Prostate gland (tissue), 2 donors: ENCODE measurements around the gene SIPA1L3. TPM values are rescaled to one million over a fixed set of nuclear protein-coding genes. Genes with fewer than 3 reads are reported as not detected.
A peak's percentile ranks its signal among the peaks of the same experiment; 100 is the strongest.

ENCODE experiments used
- DNase-seq: peaks from one replicate; pipeline ENCODE4 v3.0.0-alpha.2; 2019; ENCODE audit warnings: low spot score
- H3K27ac ChIP-seq, 2 donors: fragments of 200-600 bp; sonication (generic); 2 replicates each; pipeline ENCODE4 v1.5.1; 2017 to 2019
- H3K27me3 ChIP-seq: fragments of 200-600 bp; sonication (generic); replicated peaks from 2 replicates; pipeline ENCODE4 v1.5.1; 2019; ENCODE audit not compliant: insufficient read depth
- H3K36me3 ChIP-seq, 2 donors: fragments of 200-600 bp; sonication (generic); 1 replicate in 1 of 2; 2 replicates in 1 of 2; pipeline versions ENCODE4 v1.5.1 to v1.8.1; 2017 to 2019
- H3K4me1 ChIP-seq: fragments of 200-600 bp; sonication (generic); replicated peaks from 2 replicates; pipeline ENCODE4 v1.5.1; 2019
- H3K4me3 ChIP-seq, 2 donors: fragments of 200-600 bp; sonication (generic); 2 replicates each; pipeline ENCODE4 v1.5.1; 2017 to 2019
- H3K9me3 ChIP-seq: fragments of 200-600 bp; sonication (generic); 2 replicates; pipeline ENCODE4 v1.5.1; 2017
- POLR2A ChIP-seq: fragments of 450-650 bp; IDR thresholded peaks from one replicate; pipeline ENCODE4 v1.6.1; 2016; ENCODE audit warnings: antibody characterized with exemption, mild to moderate bottlenecking
- POLR2AphosphoS5 ChIP-seq: sonication (generic); formaldehyde crosslinking; IDR thresholded peaks from one replicate; pipeline ENCODE4 v1.6.1; 2017; ENCODE audit warnings: antibody characterized with exemption
- WGBS: methylation state at CpG from one replicate; pipeline ENCODE4 v1.1.5; 2018; 5-methylcytosine and 5-hydroxymethylcytosine counted together
- intact Hi-C: fragments of 100-400 bp; cut with DNase I; formaldehyde crosslinking; loops from one replicate; pipeline ENCODE4 v1.14.2; 2022
- total RNA-seq, 2 donors: library from RNA; depleted of rRNA; stranded (reverse); fragments of >200 nt; gene quantifications; one replicate each; pipeline ENCODE4 v1.1.0, GENCODE V29; 2016
- TF ChIP-seq, protein P1 (sequence below), 4 experiments: fragments of 200-600 bp in 2 of 4; fragments of 450-650 bp in 2 of 4; sonication (generic) in 2 of 4; IDR thresholded peaks; 1 replicate in 3 of 4; 2 replicates in 1 of 4; pipeline ENCODE4 v1.5.1; 2016 to 2019; ENCODE audit warnings: antibody characterized with exemption in 4 of 4, mild to moderate bottlenecking in 2 of 4, moderate library complexity in 2 of 4

SIPA1L3 gene
- total RNA-seq, 2 donors from 2014 or later, result 48.8 to 63.5 TPM

DNA sequence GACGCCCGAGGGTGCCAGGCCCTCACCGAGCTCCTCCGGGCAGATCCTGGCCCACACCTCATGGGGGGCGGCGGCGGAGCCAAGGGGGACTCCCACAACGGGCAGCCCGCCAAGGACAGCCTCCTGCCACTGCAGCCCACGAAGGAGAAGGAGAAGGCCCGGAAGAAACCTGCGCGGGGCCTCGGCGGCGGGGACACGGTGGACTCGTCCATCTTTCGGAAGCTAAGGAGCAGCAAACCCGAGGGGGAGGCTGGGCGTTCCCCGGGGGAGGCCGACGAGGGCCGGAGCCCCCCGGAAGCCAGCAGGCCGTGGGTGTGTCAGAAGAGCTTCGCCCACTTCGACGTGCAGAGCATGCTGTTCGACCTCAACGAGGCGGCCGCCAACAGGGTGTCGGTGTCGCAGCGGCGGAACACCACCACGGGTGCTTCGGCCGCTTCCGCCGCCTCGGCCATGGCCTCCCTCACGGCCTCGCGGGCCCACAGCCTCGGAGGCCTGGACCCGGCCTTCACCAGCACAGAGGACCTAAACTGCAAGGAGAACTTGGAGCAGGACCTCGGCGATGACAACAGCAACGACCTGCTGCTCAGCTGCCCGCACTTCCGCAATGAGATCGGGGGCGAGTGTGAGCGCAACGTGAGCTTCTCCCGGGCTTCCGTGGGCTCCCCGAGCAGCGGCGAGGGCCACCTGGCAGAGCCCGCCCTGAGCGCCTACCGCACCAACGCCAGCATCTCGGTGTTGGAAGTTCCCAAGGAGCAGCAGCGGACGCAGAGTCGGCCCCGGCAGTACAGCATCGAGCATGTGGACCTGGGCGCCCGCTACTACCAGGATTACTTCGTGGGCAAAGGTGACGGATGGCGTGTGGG lies 175.5 kb downstream of the SIPA1L3 start:
- Histone ChIP-seq H3K27me3 (no peaks in the 10 kb centered on the region), H3K4me3 (no peak overlapping the region), H3K9me3 (no peaks in the 10 kb centered on the region), H3K27ac (peak overlapping the region in 1 of 2 donors; percentile 31), H3K36me3 (peaks cover 0 to 10% of the 10 kb centered on the region in 2 donors), H3K4me1 (peaks cover 7% of the 10 kb centered on the region)
- intact Hi-C loops, result no loop called here
- TF ChIP-seq, protein P1, sequence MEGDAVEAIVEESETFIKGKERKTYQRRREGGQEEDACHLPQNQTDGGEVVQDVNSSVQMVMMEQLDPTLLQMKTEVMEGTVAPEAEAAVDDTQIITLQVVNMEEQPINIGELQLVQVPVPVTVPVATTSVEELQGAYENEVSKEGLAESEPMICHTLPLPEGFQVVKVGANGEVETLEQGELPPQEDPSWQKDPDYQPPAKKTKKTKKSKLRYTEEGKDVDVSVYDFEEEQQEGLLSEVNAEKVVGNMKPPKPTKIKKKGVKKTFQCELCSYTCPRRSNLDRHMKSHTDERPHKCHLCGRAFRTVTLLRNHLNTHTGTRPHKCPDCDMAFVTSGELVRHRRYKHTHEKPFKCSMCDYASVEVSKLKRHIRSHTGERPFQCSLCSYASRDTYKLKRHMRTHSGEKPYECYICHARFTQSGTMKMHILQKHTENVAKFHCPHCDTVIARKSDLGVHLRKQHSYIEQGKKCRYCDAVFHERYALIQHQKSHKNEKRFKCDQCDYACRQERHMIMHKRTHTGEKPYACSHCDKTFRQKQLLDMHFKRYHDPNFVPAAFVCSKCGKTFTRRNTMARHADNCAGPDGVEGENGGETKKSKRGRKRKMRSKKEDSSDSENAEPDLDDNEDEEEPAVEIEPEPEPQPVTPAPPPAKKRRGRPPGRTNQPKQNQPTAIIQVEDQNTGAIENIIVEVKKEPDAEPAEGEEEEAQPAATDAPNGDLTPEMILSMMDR (IDR thresholded peaks at IDR 0.05), result no peak
- TF ChIP-seq POLR2AphosphoS5 (no peak), POLR2A (no peak)
- DNase-seq, result no peak
- 95% methylated on average over 78 of the region's 78 CpGs for WGBS

DNA sequence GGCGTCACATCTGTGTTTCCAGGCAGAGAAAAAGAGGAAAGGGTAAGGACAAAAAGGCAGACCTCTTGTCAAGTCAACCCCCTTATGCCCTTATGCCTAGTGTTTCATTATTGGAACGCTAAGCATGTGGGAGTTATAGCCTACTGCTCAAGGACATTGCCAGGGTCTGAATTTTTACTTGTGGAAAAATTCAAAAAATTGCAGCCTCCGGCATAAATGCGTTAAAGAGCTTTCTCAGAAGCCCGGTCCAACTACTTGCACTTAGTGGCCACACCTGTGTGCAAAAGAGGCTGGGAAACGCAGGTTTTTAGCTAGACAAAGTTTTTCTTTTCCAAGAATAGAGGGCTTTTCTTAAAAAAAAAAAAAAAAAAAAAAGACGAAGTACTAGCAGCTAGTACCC lies 177.2 kb downstream of the SIPA1L3 start:
- no peak overlapping the region for H3K4me3 ChIP-seq
- intact Hi-C loops, result no loop called here
- no peak overlapping the region for H3K27ac ChIP-seq
- DNase-seq, result no peak
- no peaks in the 10 kb centered on the region for H3K27me3 ChIP-seq
- no peaks in the 10 kb centered on the region for H3K9me3 ChIP-seq
- H3K4me1 ChIP-seq, result peaks cover 7% of the 10 kb centered on the region
- H3K36me3 ChIP-seq, result peaks cover 0 to 10% of the 10 kb centered on the region in 2 donors
- TF ChIP-seq POLR2AphosphoS5 (no peak), POLR2A (no peak)
- TF ChIP-seq, protein P1 (IDR thresholded peaks at IDR 0.05), result no peak
- 91% methylated on average over 7 of the region's 7 CpGs for WGBS

DNA sequence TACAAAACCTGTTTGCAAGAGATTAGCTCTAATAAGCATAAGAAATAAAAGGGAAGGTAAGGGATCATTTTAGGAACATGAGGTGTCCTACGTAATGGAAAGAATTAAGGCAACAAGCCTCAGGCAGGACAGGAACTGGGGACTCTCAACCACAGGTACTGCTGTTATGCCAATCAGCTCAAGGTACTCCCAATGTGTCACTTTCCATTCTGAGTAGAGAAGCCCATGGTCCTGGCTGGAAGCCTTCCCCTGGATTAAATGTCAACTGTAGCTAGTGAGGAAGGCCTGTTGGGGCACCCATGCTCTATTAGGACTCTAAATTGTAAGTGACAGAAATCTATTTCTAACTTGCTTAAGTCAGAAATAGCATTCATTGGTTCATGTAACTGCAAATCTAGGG lies 182.4 kb downstream of the SIPA1L3 start:
- DNase-seq, result no peak
- 83% methylated on average over 1 of the region's 1 CpG for WGBS

DNA sequence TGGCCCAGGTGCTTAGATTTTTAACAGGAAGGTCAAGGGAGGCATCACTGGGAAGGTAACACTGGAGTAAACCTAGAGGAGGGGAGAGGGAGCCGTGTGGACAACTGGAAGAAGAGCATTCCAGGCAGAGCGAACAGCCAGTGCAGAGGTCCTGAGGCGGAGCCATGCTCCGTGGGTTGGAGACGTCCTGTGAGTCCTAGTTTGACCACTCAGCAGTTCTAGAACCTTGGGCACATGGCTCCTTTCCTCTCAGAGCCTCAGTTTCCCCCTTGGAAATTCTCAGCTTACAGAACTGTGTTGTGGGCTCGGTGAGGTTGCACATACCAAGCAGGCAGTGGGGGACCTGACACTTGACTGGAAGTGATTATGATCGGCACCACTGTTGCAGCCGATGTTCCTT lies 186.1 kb downstream of the SIPA1L3 start:
- Histone ChIP-seq H3K4me1 (no peaks in the 10 kb centered on the region), H3K27ac (no peak overlapping the region), H3K36me3 (no peaks in the 10 kb centered on the region), H3K9me3 (no peaks in the 10 kb centered on the region), H3K4me3 (no peak overlapping the region), H3K27me3 (no peaks in the 10 kb centered on the region)
- WGBS, result 88% methylated on average over 8 of the region's 8 CpGs
- intact Hi-C loops, result loop anchor here (10.0 kb wide), 1 partner anchor 188 kb away; the partner anchor contains the start of genes SIPA1L3 and WDR87
- TF ChIP-seq POLR2AphosphoS5, result no peak
- TF ChIP-seq, protein P1 (IDR thresholded peaks at IDR 0.05), result no peak
- no peak for DNase-seq

More for the DNA sequence above, 182.4 kb downstream of the SIPA1L3 start:
- TF ChIP-seq POLR2AphosphoS5 (no peak), POLR2A (no peak)
- TF ChIP-seq, protein P1 (IDR thresholded peaks at IDR 0.05), result no peak
- no peaks in the 10 kb centered on the region for H3K4me1 ChIP-seq
- intact Hi-C loops, result no loop called here
- no peak overlapping the region for H3K4me3 ChIP-seq
- H3K9me3 ChIP-seq, result no peaks in the 10 kb centered on the region
- H3K27me3 ChIP-seq, result no peaks in the 10 kb centered on the region
- H3K36me3 ChIP-seq, result no peaks in the 10 kb centered on the region
- H3K27ac ChIP-seq, result no peak overlapping the region

DNA sequence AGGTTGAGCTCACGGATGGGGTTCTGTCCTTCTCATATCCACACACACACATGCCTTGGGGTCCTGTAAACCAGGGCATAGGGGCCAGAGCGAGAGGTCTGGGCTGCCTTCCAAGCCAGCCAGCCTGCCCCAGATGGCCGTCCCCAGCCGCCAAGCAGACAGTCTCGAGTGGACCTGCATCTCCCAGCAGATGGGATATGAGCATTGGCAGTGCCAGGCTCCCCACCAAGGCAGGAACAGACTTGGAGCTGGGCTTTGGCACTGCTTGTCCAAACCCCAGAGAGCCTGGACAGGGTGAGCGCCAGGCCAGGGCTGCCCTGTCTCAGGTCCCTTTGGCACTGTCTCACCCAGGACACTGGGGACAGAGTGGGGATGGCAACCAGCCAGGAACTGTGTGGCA lies 186.6 kb downstream of the SIPA1L3 start:
- H3K4me1 ChIP-seq, result no peaks in the 10 kb centered on the region
- no peak for DNase-seq
- H3K27ac ChIP-seq, result no peak overlapping the region
- intact Hi-C loops, result loop anchor here (10.0 kb wide), 1 partner anchor 189 kb away; the partner anchor contains the start of genes SIPA1L3 and WDR87
- WGBS, result 71% methylated on average over 6 of the region's 6 CpGs
- TF ChIP-seq POLR2A (no peak), POLR2AphosphoS5 (no peak)
- TF ChIP-seq, protein P1 (IDR thresholded peaks at IDR 0.05), result no peak
- no peak overlapping the region for H3K4me3 ChIP-seq
- H3K9me3 ChIP-seq, result no peaks in the 10 kb centered on the region
- H3K27me3 ChIP-seq, result no peaks in the 10 kb centered on the region
- no peaks in the 10 kb centered on the region for H3K36me3 ChIP-seq
